HG02840 (cell line): Measurements from ENCODE around the gene RCAN2.
"Not testable (repeated sequence)": the region's sequence is repeated elsewhere in the genome, so short reads cannot be mapped to it uniquely, and the experiment has no call there.

Experiments
- ATAC-seq: cut with Tn5 transposase; IDR thresholded peaks from one replicate; pipeline ENCODE4 v1.9.1; 2021; ENCODE audit warnings: mild to moderate bottlenecking, moderate library complexity, moderate number of reproducible peaks; ENCODE audit not compliant: unreplicated experiment, low FRiP score

RCAN2 gene

GRCh38 chr6:46352541-46353268, 138.5 kb downstream of the RCAN2 start:
- ATAC-seq = no peak

DNA sequence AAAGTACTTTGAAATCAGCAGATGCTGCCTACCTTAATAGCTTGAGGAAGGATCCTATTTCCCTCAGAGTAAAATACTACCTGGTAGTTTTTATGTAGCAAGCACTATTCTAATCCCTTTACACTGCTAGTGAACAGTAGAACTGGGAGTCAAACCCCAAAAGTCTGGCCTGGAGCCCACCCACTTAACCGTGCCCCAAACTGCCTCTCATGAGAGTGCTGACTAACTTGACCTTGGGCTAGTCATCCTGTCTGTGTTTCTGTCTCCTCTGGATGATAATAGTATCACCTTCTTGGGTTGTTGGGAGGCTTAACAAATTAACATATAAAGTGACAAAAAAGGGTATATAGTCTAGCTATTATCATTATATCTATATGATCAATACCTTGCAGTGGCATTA, 140.5 kb downstream of the RCAN2 start:
- ATAC-seq = no peak

GRCh38 chr6:46347669-46348068, 143.6 kb downstream of the RCAN2 start:
- no peak for ATAC-seq

- no peak for ATAC-seq
These were observed 151.0 kb downstream of the RCAN2 start for GRCh38 chr6:46340246-46340645.

- no peak for ATAC-seq
These were observed 153.1 kb downstream of the RCAN2 start for GRCh38 chr6:46338131-46338530.

GRCh38 chr6:46334442-46334841, 156.8 kb downstream of the RCAN2 start:
- ATAC-seq = no peak

DNA sequence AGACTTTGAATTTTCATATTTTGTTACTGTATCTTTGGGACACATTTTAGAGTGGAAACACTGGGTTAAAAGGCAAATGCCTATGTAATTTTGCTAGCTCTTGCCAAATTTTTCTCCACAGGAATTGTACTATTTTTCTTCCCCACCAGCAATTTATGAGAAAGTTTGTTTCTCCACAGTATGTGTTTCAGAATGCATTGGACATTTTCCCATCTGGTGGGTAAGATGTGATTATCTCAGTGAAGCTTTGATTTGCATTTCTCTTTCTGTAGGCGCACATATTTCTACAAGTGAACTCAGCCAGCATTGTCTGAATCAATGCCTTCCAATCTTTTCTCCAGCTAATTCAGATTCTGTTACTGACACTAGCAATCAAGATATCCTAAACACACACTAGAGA, 157.8 kb downstream of the RCAN2 start:
- ATAC-seq = no peak

- not testable (repeated sequence) for ATAC-seq
These were observed 158.8 kb downstream of the RCAN2 start for GRCh38 chr6:46332448-46332847.

DNA sequence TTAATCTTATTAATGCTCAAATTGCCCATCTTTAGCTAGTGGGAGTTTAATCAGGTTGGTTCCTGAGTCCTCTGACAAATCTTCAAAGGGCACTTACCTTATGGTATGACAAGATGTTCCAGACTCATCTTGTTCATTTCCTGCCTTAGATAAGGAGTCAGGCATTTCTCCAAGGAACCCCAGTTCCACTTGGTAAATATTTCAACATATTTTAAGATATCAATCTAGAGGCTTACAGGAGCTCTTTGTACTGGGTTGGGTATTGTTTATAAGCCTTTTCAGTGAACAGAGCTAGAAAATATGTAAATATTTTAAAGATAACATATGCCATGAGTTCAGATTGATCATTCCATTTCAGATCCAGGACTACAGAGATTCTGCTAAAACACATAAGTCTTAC, 159.8 kb downstream of the RCAN2 start:
- ATAC-seq = no peak

- no peak for ATAC-seq
These were observed 161.7 kb downstream of the RCAN2 start for GRCh38 chr6:46329568-46329967.

DNA sequence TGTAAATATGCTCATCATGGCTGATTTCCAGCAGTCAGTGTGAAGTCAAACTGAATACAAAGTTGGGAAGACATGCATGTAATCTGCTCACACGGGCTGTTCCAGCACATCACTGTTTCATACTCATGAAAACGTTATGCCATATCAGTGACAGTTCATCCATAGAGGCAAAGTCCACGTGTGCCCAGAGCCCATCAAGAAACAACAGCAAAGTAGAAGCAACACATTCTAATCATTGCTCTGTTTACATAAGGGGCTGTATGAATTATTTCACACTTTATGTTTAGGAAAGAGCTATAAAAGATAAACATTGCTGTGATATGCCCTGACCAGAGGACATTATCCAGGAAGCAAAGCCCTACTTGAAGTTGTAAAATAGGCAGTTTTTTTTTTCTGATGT, 163.5 kb downstream of the RCAN2 start:
- no peak for ATAC-seq

DNA sequence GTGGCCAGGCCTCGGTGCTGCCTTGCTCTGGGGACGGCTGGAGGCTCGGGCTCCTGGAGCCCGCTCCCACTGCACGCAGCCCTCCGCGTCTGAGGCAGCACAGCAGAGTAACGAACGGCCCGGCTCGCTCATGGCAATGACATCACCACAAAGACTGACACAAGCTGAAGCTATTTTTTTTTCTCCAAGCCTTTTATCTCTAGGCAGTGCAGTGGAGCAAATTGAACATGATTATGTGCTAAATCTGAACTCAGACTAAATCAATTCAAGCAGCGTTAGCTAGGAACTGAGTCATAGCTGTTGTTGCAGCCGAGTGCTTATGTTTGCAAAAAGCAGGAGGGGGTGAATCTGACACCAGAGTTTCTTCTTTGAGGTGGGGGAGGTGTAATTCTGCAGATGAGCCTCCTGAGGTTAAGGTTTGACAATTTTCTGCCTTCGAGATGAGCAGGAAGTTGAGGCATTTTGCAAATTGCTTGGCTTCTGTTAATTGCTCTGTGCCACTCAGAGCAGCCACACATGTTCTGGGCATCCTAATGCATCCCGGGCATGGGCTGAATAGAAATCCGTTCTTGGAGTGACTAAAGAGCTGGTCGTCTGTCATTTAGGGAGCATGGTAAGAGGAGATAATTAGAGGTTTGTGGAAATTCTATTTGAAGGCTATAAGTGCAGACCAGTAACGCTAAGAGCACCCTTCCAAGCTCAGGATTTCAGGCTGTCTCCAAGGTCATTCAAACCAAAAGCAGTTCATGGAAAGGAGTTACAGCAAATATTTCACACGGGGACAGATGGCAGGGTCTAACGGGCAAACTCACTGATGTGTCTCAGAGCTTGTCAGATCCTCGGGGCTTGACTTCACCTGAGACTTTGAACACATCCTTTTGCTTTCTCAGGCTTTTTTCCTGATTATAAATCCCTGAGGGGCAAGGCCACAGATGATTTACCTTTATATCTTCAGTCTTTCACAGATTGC, 165.4 kb downstream of the RCAN2 start:
- ATAC-seq = no peak

- ATAC-seq = no peak
These were observed 166.5 kb downstream of the RCAN2 start for GRCh38 chr6:46324706-46325105.

DNA sequence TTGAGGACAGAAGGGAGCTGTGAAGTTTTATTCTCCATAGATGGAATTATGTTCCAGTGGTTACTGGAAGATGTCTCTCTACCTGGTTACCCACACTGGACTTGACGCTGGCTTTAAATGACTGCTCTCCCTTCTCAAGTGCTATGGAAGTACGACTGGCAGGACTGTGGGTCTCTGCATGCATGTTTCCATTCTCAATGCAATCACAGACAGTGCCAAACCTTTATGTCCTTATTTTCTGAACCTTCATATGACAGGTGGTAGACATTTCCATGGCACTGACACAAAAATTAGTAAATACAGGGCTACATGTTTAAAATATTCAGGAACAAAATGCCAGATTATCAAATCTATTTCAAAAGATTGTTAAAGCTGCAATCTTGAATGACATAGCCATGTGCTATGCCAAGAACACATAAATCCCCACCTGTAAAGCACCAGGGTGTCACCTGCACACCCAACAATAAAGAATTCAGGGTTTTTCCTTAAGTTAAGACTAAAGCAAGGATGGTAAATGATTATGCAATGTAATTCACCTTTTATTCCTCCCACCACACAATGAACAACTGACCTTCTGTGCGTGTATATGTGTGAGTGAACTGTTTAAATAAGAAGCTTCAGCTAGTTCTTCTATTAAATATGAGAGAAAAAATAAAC, 167.2 kb downstream of the RCAN2 start:
- ATAC-seq = no peak

DNA sequence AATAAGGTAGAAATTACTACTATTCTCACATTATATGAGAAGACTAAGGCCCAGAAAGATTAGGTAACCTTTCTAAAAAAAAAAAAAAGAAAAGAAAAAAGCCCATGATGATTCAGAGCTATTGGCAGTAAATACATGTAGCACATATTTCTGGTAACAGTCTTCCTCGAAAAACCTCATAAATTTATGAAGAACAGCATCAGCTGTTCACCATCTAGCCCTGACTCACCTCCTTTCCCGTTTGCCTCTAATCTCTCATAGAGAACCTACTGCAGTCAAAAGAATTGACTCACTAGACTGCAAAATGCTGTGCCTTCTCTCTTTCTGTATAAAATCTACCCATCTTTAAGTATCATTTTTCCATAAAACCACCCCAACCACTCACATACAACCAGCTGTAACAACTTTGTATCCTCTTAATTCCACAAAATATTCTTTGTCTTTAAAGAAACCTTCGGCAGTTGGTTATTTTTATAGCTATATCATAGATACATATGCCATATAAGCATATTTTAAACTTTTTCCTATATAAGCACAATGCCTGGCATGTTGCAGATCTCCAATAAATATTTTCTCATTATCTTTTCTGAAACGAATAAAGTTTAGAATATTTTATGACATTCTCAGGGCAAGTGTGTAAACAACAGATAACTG, 167.8 kb downstream of the RCAN2 start:
- no peak for ATAC-seq

DNA sequence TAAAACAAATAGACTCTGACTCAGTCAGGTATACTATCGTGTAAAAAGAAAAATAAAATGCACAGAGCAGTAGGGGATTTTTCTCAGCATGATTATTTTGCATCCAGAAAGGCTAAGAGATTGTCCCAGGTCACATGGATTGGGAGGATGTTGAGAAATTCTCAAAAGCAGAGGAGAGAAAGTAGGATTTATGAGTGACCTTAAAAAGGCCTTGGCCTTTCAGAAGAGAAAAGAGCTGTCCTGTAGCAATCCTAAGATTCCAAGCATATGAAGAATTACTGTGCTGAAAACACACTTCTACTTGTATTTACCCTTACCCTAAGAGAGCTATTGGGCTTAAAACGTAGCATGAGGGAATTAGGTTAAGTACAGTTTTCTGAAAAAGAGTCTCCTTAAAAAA, 170.7 kb downstream of the RCAN2 start:
- ATAC-seq = no peak

GRCh38 chr6:46315589-46315988, 175.7 kb downstream of the RCAN2 start:
- no peak for ATAC-seq

GRCh38 chr6:46312654-46313053, 178.6 kb downstream of the RCAN2 start:
- no peak for ATAC-seq

GRCh38 chr6:46310196-46310595, 181.1 kb downstream of the RCAN2 start:
- ATAC-seq = no peak

DNA sequence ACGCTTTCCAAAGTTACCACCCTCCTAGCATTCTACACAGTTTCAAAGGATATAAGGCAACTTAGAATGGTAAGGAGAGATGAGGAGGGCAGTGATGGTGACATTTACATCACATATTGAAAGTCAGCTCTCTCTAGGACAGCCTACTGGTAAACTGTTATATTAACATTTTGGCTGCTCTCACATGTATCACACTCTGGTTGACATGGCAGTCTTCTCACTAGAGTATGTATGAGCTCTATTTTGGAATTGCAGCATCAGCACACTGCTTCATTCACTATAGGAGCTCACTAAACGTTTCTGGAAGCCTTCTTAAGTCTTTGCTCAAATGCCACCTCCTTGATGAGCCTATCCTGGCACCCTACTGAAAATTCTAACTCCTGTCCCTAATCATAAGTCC, 184.8 kb downstream of the RCAN2 start:
- ATAC-seq = no peak

GRCh38 chr6:46305833-46306232, 185.4 kb downstream of the RCAN2 start:
- no peak for ATAC-seq
